ENCODE measurements around the gene COQ2. TPM values are rescaled to one million over a fixed set of nuclear protein-coding genes. Genes with fewer than 3 reads are reported as not detected.

The COQ2 gene
- polyA plus RNA-seq, 1 donor (not counting 4 experiments of a cell fraction or from before 2014, with no cell fraction given), result 29.1 TPM

- H3K4me3 ChIP-seq (ENCODE audit: control insufficient read depth in 2 of 3, extremely low read depth in 1 of 3, insufficient read depth in 2 of 3, low read depth in 1 of 3, low read length in 3 of 3), result no peak overlapping the region
- no peak for DNase-seq (ENCODE audit: low read depth, low spot score)
- H3K9me3 ChIP-seq (ENCODE audit: control insufficient read depth, low read depth, low read length), result no peaks in the 10 kb centered on the region
- peaks cover 5% of the 10 kb centered on the region for H3K4me1 ChIP-seq (ENCODE audit: control insufficient read depth, extremely low read depth, insufficient read depth, low read length)
- H3K9me1 ChIP-seq (ENCODE audit: control insufficient read depth, extremely low read depth, insufficient read depth, low read length), result no peaks in the 10 kb centered on the region
- dilution Hi-C loops (cut with MboI; ENCODE audit: extremely low pct_ligation_motif_present, low sequenced_read_pairs), result no loop called here
- H3K36me3 ChIP-seq (ENCODE audit: control insufficient read depth in 2 of 2, extremely low read depth in 1 of 2, insufficient read depth in 2 of 2, low read length in 2 of 2), result no peaks in the 10 kb centered on the region
- no peaks in the 10 kb centered on the region for H3K27me3 ChIP-seq (ENCODE audit: control insufficient read depth, extremely low read depth, insufficient read depth, low read length)
- no peak overlapping the region for H3K9ac ChIP-seq (ENCODE audit: control insufficient read depth, extremely low read depth, insufficient read depth, low read length)
- H3K4me2 ChIP-seq (ENCODE audit: control insufficient read depth, extremely low read depth, insufficient read depth, low read depth, low read length), result no peak overlapping the region
- no peaks in the 10 kb centered on the region for H4K20me1 ChIP-seq (ENCODE audit: control insufficient read depth, extremely low read depth, insufficient read depth, low read length)
- TF ChIP-seq CTCF (optimal IDR thresholded peaks at IDR 0.05 in 1 of 3, IDR thresholded peaks at IDR 0.05 in 1 of 3, conservative IDR thresholded peaks at IDR 0.05 in 1 of 3; ENCODE audit: extremely low read depth in 1 of 3, insufficient read depth in 2 of 3, low read length in 3 of 3) (no peak), EZH2 (IDR thresholded peaks at IDR 0.05; ENCODE audit: low read length) (no peak)
- FAIRE-seq, result no peak
- H3K79me2 ChIP-seq (ENCODE audit: control insufficient read depth, insufficient read depth, low read length), result no peaks in the 10 kb centered on the region
- H3K27ac ChIP-seq (ENCODE audit: control insufficient read depth, insufficient read depth, low read length), result no peak overlapping the region
- no peak overlapping the region for H2AFZ ChIP-seq (ENCODE audit: control insufficient read depth, low read length)
Observed at GRCh38 chr4:83307920-83308319, 23.3 kb upstream of the COQ2 start.

GRCh38 chr4:83305187-83305586 is 20.6 kb upstream of the COQ2 start:
- Histone ChIP-seq H3K4me2 (ENCODE audit: control insufficient read depth, extremely low read depth, insufficient read depth, low read depth, low read length) (no peak overlapping the region), H3K79me2 (ENCODE audit: control insufficient read depth, insufficient read depth, low read length) (no peaks in the 10 kb centered on the region), H4K20me1 (ENCODE audit: control insufficient read depth, extremely low read depth, insufficient read depth, low read length) (no peaks in the 10 kb centered on the region), H3K4me1 (ENCODE audit: control insufficient read depth, extremely low read depth, insufficient read depth, low read length) (peaks cover 5% of the 10 kb centered on the region), H3K36me3 (ENCODE audit: control insufficient read depth in 2 of 2, extremely low read depth in 1 of 2, insufficient read depth in 2 of 2, low read length in 2 of 2) (no peaks in the 10 kb centered on the region), H3K4me3 (ENCODE audit: control insufficient read depth in 2 of 3, extremely low read depth in 1 of 3, insufficient read depth in 2 of 3, low read depth in 1 of 3, low read length in 3 of 3) (no peak overlapping the region), H3K9ac (ENCODE audit: control insufficient read depth, extremely low read depth, insufficient read depth, low read length) (no peak overlapping the region), H3K27ac (ENCODE audit: control insufficient read depth, insufficient read depth, low read length) (no peak overlapping the region), H2AFZ (ENCODE audit: control insufficient read depth, low read length) (no peak overlapping the region), H3K9me1 (ENCODE audit: control insufficient read depth, extremely low read depth, insufficient read depth, low read length) (no peaks in the 10 kb centered on the region), H3K27me3 (ENCODE audit: control insufficient read depth, extremely low read depth, insufficient read depth, low read length) (no peaks in the 10 kb centered on the region), H3K9me3 (ENCODE audit: control insufficient read depth, low read depth, low read length) (no peaks in the 10 kb centered on the region)
- no peak for FAIRE-seq
- DNase-seq (ENCODE audit: low read depth, low spot score), result no peak
- no peak for TF ChIP-seq EZH2 (IDR thresholded peaks at IDR 0.05; ENCODE audit: low read length)
- TF ChIP-seq CTCF (optimal IDR thresholded peaks at IDR 0.05 in 1 of 3, IDR thresholded peaks at IDR 0.05 in 1 of 3, conservative IDR thresholded peaks at IDR 0.05 in 1 of 3; ENCODE audit: extremely low read depth in 1 of 3, insufficient read depth in 2 of 3, low read length in 3 of 3), result no peak
- dilution Hi-C loops (cut with MboI; ENCODE audit: extremely low pct_ligation_motif_present, low sequenced_read_pairs), result no loop called here
